Suprapubic skin (tissue), 4 donors: ENCODE measurements around the gene CEBPB. TPM values are rescaled to one million over a fixed set of nuclear protein-coding genes. Genes with fewer than 3 reads are reported as not detected.
"Not testable (repeated sequence)": the region's sequence is repeated elsewhere in the genome, so short reads cannot be mapped to it uniquely, and the experiment has no call there.

Source experiments
- DNase-seq, 2 donors: peaks; one replicate each; pipeline ENCODE4 v3.0.0-alpha.2; 2019; ENCODE audit warnings: low spot score in 2 of 2
- H3K27ac ChIP-seq: fragments of 200-600 bp; sonication (generic); one replicate; pipeline ENCODE4 v1.5.1; 2019
- H3K27me3 ChIP-seq: fragments of 200-600 bp; sonication (generic); one replicate; pipeline ENCODE4 v1.5.1; 2019
- H3K36me3 ChIP-seq: fragments of 200-600 bp; sonication (generic); one replicate; pipeline ENCODE4 v1.5.1; 2019
- H3K4me1 ChIP-seq: fragments of 200-600 bp; sonication (generic); one replicate; pipeline ENCODE4 v1.5.1; 2019
- H3K4me3 ChIP-seq: fragments of 200-600 bp; sonication (generic); one replicate; pipeline ENCODE4 v1.5.1; 2019; ENCODE audit warnings: mild to moderate bottlenecking
- H3K9me3 ChIP-seq: fragments of 200-600 bp; sonication (generic); one replicate; pipeline ENCODE4 v1.5.1; 2019
- CTCF ChIP-seq, 2 donors: fragments of 200-600 bp in 1 of 2; fragments of 450-650 bp in 1 of 2; sonication (generic) in 1 of 2; IDR thresholded peaks; one replicate each; pipeline ENCODE4 v1.5.1; 2016 to 2019; ENCODE audit warnings: antibody characterized with exemption in 2 of 2, mild to moderate bottlenecking in 1 of 2, moderate library complexity in 1 of 2
- EP300 ChIP-seq: sonication (generic); formaldehyde crosslinking; IDR thresholded peaks from one replicate; pipeline ENCODE4 v1.6.1; 2017; ENCODE audit warnings: antibody characterized with exemption
- POLR2A ChIP-seq, 2 donors: fragments of 450-650 bp; IDR thresholded peaks; one replicate each; pipeline ENCODE4 v1.6.1; 2017; ENCODE audit warnings: antibody characterized with exemption in 2 of 2, mild to moderate bottlenecking in 2 of 2, moderate library complexity in 2 of 2
- POLR2AphosphoS5 ChIP-seq, 3 donors: sonication (generic); formaldehyde crosslinking; IDR thresholded peaks; one replicate each; pipeline ENCODE4 v1.6.1; 2017; ENCODE audit warnings: antibody characterized with exemption in 3 of 3
- WGBS: methylation state at CpG from one replicate; pipeline ENCODE4 v1.1.5; 2018; 5-methylcytosine and 5-hydroxymethylcytosine counted together
- total RNA-seq, 4 donors: library from RNA; depleted of rRNA; stranded (reverse); fragments of >200 nt; gene quantifications; one replicate each; pipeline ENCODE4 v1.1.0, GENCODE V29; 2016

CEBPB gene
- total RNA-seq, 4 donors from 2014 or later = 43.2 to 83.9 (median 69.2) TPM

- no peak for DNase-seq
- 94% methylated on average over 3 of the region's 5 CpGs for WGBS
- Histone ChIP-seq H3K27ac (no peak overlapping the region), H3K4me1 (no peaks in the 10 kb centered on the region), H3K9me3 (no peaks in the 10 kb centered on the region), H3K4me3 (no peak overlapping the region), H3K27me3 (no peaks in the 10 kb centered on the region), H3K36me3 (no peaks in the 10 kb centered on the region)
- no peak for TF ChIP-seq POLR2A (IDR thresholded peaks at IDR 0.05)
- TF ChIP-seq EP300 = no peak
- no peak for TF ChIP-seq POLR2AphosphoS5 (IDR thresholded peaks at IDR 0.05)
- TF ChIP-seq CTCF (IDR thresholded peaks at IDR 0.05) = no peak
Measured at GRCh38 chr20:50203951-50204937, 13.6 kb downstream of the CEBPB start.

- H3K27ac ChIP-seq = no peak overlapping the region
- no peaks in the 10 kb centered on the region for H3K36me3 ChIP-seq
- no peaks in the 10 kb centered on the region for H3K27me3 ChIP-seq
- no peak for TF ChIP-seq POLR2A (IDR thresholded peaks at IDR 0.05)
- no peak for TF ChIP-seq POLR2AphosphoS5 (IDR thresholded peaks at IDR 0.05)
- TF ChIP-seq EP300 = no peak
- no peak for TF ChIP-seq CTCF (IDR thresholded peaks at IDR 0.05)
- WGBS = 35% methylated on average over 1 of the region's 1 CpG
- H3K9me3 ChIP-seq = no peaks in the 10 kb centered on the region
- H3K4me1 ChIP-seq = no peaks in the 10 kb centered on the region
- H3K4me3 ChIP-seq = no peak overlapping the region
- no peak for DNase-seq
Measured at GRCh38 chr20:50207026-50207425, 16.4 kb downstream of the CEBPB start.

- H3K36me3 ChIP-seq = no peaks in the 10 kb centered on the region
- no peak for DNase-seq
- H3K4me1 ChIP-seq = no peaks in the 10 kb centered on the region
- H3K9me3 ChIP-seq = no peaks in the 10 kb centered on the region
- WGBS = 85% methylated on average over 6 of the region's 7 CpGs
- H3K27me3 ChIP-seq = no peaks in the 10 kb centered on the region
- H3K27ac ChIP-seq = no peak overlapping the region
- TF ChIP-seq POLR2AphosphoS5 (IDR thresholded peaks at IDR 0.05) (no peak), EP300 (no peak), CTCF (IDR thresholded peaks at IDR 0.05) (no peak), POLR2A (IDR thresholded peaks at IDR 0.05) (no peak)
- no peak overlapping the region for H3K4me3 ChIP-seq
Measured at GRCh38 chr20:50208085-50208491, 17.5 kb downstream of the CEBPB start.

GRCh38 chr20:50208815-50209214, 18.2 kb downstream of the CEBPB start:
- H3K27me3 ChIP-seq, H3K9me3 ChIP-seq, H3K4me3 ChIP-seq, H3K27ac ChIP-seq, H3K4me1 ChIP-seq, DNase-seq, H3K36me3 ChIP-seq: not testable (repeated sequence)
- 88% methylated on average over 4 of the region's 4 CpGs for WGBS

- Histone ChIP-seq H3K27ac (no peak overlapping the region), H3K27me3 (no peaks in the 10 kb centered on the region), H3K36me3 (no peaks in the 10 kb centered on the region), H3K4me3 (no peak overlapping the region), H3K4me1 (peaks cover 2% of the 10 kb centered on the region), H3K9me3 (no peaks in the 10 kb centered on the region)
- 95% methylated on average over 6 of the region's 6 CpGs for WGBS
- no peak for TF ChIP-seq POLR2AphosphoS5 (IDR thresholded peaks at IDR 0.05)
- DNase-seq = no peak
Measured at GRCh38 chr20:50210066-50210619, 19.5 kb downstream of the CEBPB start.

- H3K9me3 ChIP-seq = no peaks in the 10 kb centered on the region
Measured at GRCh38 chr20:50211091-50211490, 20.5 kb downstream of the CEBPB start.

More at GRCh38 chr20:50211091-50211490, 20.5 kb downstream of the CEBPB start:
- 88% methylated on average over 5 of the region's 5 CpGs for WGBS
- H3K4me1 ChIP-seq = peaks cover 12% of the 10 kb centered on the region
- DNase-seq = no peak
- TF ChIP-seq CTCF (IDR thresholded peaks at IDR 0.05) (no peak), POLR2A (IDR thresholded peaks at IDR 0.05) (no peak), EP300 (no peak), POLR2AphosphoS5 (IDR thresholded peaks at IDR 0.05) (no peak)
- H3K27ac ChIP-seq = no peak overlapping the region
- H3K27me3 ChIP-seq = no peaks in the 10 kb centered on the region
- H3K36me3 ChIP-seq = no peaks in the 10 kb centered on the region
- H3K4me3 ChIP-seq = no peak overlapping the region
